ENCODE data around the gene SPSB3.
"Not testable (repeated sequence)": the region's sequence is repeated elsewhere in the genome, so short reads cannot be mapped to it uniquely, and the experiment has no call there.

The SPSB3 gene

DNA sequence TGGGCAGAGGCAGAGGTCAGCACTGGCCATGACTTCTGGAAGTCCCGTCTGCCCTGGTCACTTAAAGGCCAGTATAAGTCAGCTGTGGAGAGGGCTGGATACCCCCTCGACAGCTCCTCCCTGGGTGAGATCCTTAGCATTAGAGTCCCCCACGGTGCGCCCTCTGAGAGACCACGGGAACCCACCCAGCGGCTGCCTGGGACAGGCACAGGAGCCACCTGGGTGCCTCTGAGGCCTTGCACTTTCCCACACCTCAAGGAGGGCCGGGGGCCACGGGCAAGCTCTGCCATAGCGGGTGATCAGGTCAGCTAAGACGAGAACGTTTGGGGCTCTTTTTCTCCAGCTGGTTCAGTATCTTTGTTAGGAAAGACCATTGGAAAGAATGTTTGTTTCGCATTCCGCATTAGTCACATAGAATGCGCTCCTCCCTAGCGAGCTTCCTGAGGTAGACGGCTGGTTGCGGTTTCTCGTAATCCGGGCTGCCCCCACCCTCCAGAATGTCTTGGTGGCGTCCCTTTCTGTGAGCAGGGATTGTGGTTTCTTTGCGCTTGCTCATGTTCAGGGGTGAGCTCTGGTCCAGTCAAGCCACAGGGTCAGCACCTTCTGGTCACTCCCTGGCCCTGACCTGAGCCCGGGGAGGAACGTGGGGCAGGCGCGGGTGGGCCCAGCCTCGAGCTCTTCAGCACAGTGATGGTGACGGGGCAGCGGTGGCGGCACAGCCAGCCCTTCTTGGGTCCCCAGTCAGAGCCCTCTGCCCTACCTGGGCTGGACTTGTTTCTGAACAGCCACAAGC lies 36.3 kb downstream of the SPSB3 start:
- no peak overlapping the region for H3K4me3 ChIP-seq (ENCODE audit: low read length)
- TF ChIP-seq ZNF274 (IDR thresholded peaks at IDR 0.05; ENCODE audit: low read depth, low read length) = no peak

DNA sequence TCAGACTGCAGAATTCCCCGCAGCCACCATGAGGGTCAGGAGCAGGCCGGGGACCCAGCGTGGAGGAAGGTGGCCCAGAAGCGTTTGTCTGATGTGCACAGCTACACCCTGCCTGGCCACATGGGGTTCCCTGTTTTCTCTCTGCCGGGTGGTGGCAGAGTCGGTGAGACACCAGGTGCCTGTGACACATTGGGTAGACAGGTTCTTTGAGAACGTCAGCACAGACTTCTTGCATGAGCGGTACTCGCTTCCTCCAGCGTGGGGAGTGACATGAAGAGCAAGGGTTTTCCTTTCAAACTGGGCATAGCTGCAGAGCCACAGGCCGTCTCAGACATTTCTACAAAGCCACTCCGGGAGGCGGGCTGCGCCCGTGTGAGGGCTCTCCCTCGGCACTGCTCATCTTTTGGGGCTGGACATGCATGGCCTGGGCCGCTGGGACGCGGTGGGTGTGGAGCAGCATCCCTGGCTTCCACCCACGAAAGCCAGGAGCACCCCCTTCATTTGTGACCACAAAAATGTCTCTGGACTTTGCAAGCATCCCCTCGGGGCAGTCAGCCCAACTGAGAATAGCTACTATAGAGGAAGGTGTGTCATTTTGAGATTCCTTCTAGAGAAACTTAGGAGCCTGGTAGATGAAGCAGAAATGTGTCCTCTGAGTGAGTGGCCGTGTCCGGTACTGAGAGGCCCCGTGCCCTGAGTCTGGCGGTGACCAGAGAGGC lies 37.0 kb downstream of the SPSB3 start:
- no peak overlapping the region for H3K4me3 ChIP-seq (ENCODE audit: low read length)
- TF ChIP-seq ZNF274 (IDR thresholded peaks at IDR 0.05; ENCODE audit: low read depth, low read length) = no peak

DNA sequence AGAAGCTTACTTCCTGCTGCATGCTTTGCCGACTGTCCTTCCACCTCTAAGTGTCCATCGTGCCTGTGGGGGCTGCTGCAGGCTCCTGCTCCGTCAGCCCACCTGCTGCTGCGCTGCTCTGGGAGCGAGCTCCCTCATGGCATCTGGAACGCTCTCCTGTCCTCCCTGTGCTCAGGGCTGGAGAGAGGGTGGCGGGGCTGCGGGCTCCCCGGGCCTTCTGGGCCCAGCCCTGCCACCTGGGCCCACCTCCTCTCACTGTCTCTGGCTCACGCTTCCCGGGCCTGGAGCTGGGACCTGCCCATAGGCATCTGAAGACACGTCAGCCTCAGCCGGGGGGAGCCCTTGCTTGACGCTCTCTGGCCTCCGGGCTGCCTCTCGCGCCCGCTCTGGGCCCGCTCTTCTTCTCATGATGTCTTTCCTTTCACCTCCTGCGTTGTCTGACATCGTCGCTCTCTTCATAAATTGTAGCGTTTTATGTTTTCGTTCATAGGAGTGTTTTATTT lies 38.0 kb downstream of the SPSB3 start:
- H3K4me3 ChIP-seq (ENCODE audit: low read length) = no peak overlapping the region
- TF ChIP-seq ZNF274 (IDR thresholded peaks at IDR 0.05; ENCODE audit: low read depth, low read length) = no peak

DNA sequence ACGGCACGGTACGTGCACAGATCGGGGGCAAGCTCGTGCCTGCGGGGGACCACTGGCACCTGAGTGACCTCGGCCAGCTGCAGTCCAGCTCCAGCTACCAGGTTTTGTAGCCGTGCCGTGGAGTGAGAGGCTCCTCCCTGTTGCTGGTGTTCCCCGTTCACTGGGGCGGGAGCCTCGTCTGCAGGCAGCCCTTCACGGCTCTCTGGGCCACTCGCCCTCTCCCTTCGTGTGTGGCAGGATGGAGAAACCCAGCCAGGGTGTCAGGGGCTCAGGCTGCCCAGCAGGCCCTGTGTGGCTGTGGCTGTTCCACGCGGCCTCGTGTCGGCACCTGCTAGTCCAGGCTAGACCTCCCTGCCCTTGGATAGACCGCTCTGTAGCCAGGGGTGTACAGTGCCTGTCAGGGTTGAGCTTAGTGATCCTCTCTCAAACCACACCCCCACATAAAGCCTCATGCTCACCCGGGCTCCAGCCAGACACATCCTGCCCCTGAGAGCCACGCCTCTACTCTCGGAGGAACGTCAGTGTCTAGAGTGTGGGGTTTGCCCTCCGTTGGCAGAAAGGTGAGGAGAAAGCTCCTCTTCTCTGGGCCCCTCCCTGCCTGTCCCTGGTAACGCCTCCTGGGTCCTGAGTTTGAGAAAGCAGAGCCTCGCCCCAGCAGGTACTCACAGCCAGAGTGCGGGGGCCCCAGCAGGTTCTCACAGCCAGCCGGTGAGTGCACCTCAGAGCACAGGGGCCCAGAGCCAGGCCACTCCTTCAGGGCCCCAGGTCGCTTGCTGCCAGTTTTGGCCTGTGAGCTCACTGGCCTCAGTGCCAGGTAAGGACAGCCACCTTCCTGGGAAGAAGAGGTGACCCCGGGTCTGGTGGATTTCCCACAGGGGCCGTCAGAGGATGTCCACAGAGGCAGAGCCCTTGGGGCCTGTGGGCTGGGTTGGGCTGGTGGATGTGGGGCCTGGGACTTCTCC lies 38.7 kb downstream of the SPSB3 start:
- no peak for TF ChIP-seq ZNF274 (IDR thresholded peaks at IDR 0.05; ENCODE audit: low read depth, low read length)
- no peak overlapping the region for H3K4me3 ChIP-seq (ENCODE audit: low read length)

DNA sequence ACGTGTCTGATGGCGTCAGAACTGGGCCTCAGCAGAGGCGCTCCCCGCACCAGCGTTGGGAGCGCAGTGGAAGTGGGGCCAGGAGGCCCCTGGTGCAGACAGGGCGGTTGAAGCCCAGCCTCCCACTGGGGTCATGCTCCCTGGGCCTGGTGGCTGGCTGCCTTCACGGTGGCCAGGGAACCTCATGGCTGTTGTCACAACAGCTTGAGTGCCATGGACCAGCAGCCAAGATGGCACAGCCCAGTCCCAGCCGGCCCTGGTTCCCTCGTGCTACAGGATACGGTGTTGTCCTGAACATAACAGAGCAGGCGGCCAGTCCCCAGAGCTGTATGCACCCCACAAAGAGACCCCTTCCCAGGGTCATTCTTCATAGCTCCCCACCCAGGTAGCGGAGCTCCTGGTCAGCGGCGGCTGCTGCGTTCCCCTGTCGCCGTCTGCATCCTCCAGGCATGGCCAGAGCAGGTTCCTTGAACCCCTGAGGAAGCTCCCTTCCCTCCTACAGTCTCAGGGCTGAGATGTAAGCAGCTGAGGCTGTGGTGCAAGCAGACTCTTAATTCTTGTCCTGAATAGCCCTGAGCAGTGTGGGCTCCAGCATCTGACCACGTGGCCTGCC lies 40.7 kb downstream of the SPSB3 start:
- no peak overlapping the region for H3K4me3 ChIP-seq (ENCODE audit: low read length)
- no peak for TF ChIP-seq ZNF274 (IDR thresholded peaks at IDR 0.05; ENCODE audit: low read depth, low read length)

DNA sequence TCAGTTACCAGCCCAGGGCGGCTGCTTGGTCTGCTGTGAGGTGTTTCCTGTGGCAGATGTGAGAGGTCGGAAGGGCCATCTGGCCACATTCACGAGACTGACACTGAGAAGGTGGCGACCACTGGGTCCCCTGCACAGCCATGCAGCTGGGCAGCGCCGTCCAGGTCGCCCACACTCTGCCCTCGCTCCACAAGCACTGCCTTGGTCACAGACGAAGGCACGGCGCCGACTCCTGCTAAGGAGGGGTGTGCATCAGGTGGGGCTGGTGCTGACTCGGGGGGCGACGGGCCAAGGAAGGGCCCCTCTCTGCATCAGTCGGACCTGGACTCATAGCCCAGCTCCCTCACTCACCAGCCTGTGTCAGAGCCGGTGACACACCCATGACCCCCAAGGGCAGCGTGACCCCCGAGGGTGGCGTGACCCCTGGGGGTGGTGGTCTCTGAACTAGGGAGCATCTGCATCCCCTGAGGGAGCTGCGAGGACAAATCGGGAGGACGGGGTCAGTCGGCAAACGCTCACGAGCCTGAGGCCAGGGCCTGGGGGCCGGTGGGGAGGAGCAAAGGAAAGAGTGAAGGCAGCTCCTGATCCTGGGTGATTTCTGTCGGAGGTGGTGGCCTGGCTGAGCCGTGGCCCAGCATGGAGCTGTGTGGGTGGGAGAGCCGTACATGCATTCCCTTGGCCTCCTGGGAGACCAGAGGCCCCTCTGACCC lies 41.4 kb downstream of the SPSB3 start:
- no peak for TF ChIP-seq ZNF274 (IDR thresholded peaks at IDR 0.05; ENCODE audit: low read depth, low read length)
- no peak overlapping the region for H3K4me3 ChIP-seq (ENCODE audit: low read length)

DNA sequence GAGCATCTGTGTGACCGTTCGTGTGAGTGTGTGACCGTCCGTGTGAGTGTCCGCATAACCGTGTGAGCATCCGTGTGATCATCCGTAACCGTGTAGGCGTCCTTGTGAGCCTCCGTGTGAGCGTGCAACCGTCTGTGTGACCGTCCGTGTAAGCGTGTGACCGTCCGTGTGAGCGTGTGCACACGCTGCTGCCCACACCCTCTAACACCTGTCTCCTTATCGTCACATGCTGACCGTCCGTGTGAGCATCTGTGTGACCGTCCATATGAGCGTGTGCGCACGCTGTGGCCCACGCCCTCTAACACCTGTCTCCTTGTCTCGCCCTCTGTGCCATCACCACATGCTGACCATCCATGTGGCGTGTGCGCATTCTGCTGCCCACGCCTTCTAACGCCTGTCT lies 42.1 kb downstream of the SPSB3 start:
- H3K4me3 ChIP-seq (ENCODE audit: low read length) = no peak overlapping the region
- no peak for TF ChIP-seq ZNF274 (IDR thresholded peaks at IDR 0.05; ENCODE audit: low read depth, low read length)

DNA sequence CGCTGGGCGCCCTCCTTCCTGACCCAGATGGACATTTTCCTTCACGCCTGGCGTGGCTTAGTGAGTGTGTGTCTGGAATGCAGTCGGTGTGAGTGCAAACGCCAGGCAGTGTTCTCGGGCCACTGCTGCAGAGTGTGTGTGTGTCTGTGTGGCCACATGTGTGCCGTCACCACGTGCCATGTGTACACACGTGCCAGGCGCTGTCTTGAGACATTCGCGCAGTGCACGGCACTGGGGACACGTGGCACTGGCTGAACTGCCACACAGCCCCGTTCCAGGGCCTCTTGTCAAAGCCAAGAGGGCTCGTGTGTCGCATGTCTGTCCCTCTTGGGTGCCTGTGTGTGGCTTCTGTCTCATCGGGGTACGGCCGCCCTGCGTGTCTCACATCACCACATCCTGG lies 47.6 kb downstream of the SPSB3 start:
- no peak overlapping the region for H3K4me3 ChIP-seq (ENCODE audit: low read length)
- TF ChIP-seq ZNF274 (IDR thresholded peaks at IDR 0.05; ENCODE audit: low read depth, low read length) = no peak

DNA sequence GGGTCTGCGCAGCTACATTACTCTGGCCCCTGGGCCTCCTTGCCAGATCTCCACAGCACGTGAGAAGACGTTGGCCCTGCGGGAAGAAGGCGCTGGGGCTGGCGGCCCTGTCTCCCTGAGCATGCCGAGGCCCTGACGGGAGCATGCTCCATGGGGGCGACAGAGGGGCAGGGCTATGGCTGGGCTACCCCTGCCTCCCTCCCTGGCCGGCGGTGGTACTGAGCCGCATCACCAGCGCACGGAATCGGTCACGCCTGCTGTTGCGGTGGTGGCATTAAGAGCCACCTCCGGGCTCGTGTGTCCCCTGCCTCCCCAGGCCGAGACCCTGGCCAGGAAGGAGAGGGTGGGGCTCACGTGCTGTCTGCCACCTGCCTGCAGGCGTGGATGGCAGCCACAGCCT lies 48.2 kb downstream of the SPSB3 start:
- no peak for TF ChIP-seq ZNF274 (IDR thresholded peaks at IDR 0.05; ENCODE audit: low read depth, low read length)
- H3K4me3 ChIP-seq (ENCODE audit: low read length) = no peak overlapping the region

DNA sequence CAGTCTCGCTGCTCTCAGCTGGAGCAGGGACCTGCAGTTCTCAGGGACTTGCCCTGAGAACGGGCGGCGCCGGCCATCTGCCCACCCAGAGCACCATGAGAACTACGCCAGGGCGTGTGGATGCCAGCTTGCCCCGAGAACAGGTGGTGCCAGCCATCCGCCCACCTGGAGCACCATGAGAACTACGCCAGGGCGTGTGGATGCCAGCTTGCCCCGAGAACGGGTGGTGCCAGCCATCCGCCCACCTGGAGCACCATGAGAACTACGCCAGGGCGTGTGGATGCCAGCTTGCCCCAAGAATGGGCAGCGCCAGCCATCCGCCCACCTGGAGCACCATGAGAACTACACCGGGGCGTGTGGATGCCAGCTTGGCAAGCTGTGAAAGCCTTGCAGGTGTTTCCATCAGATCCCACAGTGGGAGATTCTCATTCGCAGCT lies 49.8 kb downstream of the SPSB3 start:
- not testable (repeated sequence) for H3K4me3 ChIP-seq (ENCODE audit: low read length)

DNA sequence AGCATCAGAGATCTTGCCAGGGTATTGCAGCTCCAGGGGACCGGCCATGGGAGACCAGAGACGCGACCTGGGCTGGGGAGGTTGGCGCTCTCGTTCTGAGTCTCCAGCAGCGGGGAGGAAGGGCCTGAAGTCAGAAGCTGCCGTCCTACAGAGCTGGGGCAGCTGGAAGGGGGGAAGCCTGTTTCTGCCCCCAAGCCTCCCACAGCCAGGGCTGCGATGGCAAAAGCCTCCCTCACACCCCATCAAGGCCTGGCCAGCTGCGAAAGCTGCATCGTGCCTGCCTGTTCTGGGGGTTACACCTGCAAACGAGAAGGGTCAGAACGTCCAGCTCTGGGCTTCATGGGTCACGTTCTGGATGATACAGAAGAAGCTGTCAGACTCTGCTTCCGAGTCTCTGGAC lies 50.3 kb downstream of the SPSB3 start:
- TF ChIP-seq ZNF274 (IDR thresholded peaks at IDR 0.05; ENCODE audit: low read depth, low read length) = no peak
- no peak overlapping the region for H3K4me3 ChIP-seq (ENCODE audit: low read length)

DNA sequence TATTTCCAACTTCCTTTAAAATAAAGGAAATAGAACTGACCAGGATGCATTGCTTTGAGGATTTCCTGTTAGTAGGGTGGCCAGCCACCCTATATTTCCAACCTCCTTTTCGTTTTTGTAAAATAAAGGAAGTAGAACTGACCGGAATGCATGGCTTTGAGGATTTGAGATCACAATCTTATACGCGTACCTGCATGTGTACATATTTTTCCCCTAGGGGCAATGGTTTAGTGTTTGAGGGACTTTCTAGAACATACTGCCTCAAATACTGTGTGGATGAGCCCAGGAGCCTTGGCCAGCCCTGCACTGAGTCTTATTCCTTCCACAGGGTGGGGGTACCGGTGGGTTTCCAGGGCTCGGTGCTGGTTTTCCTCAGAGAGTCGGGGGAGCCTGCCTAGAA lies 50.8 kb downstream of the SPSB3 start:
- no peak overlapping the region for H3K4me3 ChIP-seq (ENCODE audit: low read length)
- no peak for TF ChIP-seq ZNF274 (IDR thresholded peaks at IDR 0.05; ENCODE audit: low read depth, low read length)

DNA sequence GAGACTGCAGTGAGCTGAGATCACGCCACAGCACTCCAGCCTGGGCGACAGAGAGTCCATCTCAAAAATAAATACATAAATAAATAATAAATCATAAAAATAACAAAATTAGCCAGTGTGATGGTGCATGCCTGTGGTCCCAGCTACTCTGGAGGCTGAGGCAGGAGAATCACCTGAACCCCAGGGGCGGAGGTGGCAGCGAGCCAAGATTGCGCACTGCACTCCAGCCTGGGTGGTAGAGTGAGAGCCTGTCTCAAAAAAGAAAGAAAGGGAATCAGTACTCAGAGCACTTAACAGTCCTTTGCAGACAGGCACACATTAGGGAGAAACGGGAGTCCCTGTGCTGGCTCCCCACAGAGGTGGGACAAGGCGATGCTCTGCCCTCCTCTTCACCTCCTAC lies 51.3 kb downstream of the SPSB3 start:
- no peak for TF ChIP-seq ZNF274 (IDR thresholded peaks at IDR 0.05; ENCODE audit: low read depth, low read length)
- H3K4me3 ChIP-seq (ENCODE audit: low read length) = no peak overlapping the region

All from GM08714 (cell line).